ENCODE data around the gene CHRNB4.

- TF ChIP-seq CTCF (IDR thresholded peaks at IDR 0.05 in 8 of 11, conservative IDR thresholded peaks at IDR 0.05 in 3 of 11) (no peak), POLR2AphosphoS5 (IDR thresholded peaks at IDR 0.05) (no peak), POLR2A (IDR thresholded peaks at IDR 0.05) (no peak)
Measured at GRCh38 chr15:78630886-78631633, 9.9 kb downstream of the CHRNB4 start.

Measured in spleen (tissue), 7 donors.